GM21381 (cell line): ENCODE results near the gene TFDP1.

ENCODE experiments used
- ATAC-seq: cut with Tn5 transposase; IDR thresholded peaks from one replicate; pipeline ENCODE4 v1.9.1; 2021; ENCODE audit warnings: mild to moderate bottlenecking, moderate library complexity; ENCODE audit not compliant: unreplicated experiment

Gene TFDP1

DNA sequence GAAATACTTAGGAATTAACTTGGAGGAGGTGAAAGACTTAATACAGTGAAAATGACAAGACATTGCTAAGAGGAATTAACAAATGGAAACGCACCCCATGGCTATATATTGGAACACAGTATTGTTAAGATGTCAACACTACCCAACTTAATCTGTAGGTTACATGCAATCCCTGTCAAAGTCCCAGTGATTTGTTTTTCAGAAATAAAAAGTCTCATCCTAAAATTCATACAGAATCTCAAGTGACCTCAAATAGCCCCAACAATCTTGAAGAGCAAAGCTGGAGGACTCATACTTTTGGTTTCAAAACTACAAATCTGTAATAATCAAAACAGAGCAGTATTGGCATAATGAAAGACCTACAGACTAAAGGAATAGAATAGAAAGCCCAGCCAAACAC, 60.2 kb downstream of the TFDP1 start:
- ATAC-seq, result no peak

DNA sequence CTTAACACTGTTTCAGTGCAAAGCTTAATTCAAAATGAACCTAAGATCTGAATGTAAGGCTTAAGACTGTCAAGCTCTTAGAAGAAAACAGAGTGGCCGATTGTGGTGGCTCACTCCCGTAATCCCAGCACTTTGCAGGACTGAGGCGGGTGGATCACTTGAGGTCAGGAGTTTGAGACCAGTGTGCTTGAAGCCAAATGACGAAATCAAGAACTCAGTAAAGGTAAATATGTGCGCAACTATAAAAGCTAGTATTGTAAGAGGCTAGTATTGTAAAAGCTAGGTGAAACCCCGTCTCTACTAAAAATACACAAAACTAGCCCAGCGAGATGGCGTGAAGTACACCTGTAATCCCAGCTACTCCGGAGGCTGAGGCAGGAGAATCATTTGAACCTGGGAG, 60.8 kb downstream of the TFDP1 start:
- no peak for ATAC-seq

DNA sequence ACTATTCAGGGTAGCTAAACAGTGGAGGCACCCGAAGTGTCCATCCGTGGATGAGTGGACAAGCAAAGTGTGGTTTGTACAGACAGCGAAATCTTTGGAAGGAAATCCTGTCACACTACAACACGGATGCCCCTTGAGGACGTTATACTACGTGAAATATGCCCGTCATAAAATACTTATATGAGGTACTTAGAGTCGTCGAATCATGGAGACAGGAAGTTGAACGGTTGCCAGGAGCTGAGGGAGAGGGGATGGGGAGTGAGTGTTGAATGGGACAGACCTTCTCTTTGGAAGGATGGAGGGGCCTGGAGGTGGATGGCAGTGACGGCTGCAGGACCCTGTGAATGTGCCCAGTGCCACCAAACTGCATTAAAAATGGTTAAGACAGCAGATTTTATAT, 61.8 kb downstream of the TFDP1 start:
- ATAC-seq, result no peak

DNA sequence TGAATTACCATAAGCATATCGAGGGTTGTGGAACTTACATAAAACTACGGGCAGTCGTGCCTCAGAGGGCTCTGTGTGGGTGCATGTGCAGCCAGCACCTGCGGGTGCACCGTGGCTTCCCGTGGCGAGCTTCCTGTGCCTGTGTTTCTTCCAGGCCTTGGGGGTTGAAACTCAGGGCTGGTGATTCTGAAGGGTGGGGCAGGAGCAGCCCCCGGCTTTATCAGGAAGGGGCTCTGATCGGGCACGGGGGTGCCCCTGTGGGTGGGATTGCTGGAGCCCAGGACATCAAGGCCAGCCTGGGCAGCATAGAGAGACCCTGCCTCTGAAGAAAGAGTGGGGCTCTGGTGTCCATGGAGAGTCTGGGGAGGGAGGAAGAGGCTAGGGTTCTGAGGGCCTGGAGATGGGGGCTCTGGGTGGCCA, 62.4 kb downstream of the TFDP1 start:
- ATAC-seq, result no peak

DNA sequence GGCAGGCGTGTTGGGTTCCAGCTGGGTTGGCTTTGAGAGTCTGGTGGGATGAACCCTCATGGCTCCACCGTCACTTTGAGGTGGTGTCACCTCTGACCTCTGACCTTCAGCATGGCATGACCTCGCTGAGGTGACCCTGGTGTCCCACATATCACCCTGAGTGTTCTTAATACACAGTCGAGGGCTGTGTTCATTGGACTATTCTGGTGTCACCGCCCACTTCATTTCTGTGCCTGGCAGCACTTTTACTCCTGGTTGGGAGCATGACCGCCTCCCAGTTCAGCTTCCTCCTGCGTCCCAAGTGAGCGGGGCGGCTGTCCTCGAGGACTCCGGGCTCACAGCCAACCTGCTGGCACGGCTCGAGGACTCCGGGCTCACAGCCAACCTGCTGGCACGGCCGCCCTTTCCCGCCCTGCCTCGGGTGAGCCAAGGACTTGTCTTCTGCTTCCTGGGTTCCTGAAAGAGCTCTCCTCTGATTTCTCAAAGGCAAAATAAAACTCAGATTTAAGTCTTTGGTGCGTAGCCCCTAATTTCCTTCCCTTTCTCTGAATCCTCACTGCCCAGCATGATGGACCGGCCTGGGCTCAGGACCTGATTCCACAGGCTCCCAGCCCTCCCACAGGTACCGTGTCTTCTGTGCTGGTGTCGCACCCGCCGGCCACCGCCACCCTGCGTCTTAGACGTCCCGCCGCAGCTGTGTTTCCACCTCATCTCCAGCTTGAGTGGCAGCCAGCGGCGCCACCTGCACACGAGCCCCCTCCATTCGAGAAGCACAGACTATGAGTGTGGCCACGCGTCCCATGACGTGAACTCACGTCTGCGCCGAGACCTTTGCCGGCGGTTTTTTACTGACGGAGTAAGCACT, 63.0 kb downstream of the TFDP1 start:
- ATAC-seq, result no peak

DNA sequence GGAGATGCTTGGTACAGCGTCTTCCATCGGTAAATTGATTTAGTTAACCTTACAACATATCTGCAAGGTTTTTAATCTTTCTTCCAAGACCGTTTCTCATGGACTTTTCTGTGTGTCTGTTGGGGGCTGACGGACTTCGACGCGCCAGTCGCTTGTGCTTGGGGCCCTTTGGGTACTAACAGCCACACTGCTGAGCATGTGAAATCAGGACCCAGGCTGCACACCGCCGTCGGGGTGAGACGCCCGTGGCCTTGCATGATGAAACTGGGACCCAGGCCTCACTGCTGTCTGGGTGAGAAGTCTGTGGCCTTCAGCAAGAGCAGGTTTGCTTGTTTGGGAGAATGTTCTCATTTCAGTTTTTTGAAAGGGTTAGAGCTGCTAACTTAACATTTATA, 63.7 kb downstream of the TFDP1 start:
- no peak for ATAC-seq

DNA sequence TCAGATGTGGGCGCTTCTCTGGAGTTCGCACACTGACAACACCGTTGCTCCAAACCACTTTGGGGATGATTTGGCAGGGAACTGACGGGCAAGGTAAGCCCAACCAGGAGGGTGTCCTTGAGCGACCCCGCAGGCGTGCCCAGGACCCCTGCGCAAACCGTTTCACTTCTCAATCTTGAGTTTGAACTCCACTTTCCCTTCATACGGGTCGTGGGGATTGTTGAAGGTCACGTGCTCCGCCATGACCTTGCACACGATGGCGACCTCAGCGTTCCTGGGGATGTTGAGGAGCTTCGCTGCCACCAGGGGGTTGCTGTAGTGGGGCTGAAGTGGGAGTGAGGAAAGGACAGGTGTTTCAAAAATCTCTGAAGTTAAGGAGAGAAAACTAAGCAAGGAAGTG, 64.7 kb downstream of the TFDP1 start:
- ATAC-seq, result no peak

DNA sequence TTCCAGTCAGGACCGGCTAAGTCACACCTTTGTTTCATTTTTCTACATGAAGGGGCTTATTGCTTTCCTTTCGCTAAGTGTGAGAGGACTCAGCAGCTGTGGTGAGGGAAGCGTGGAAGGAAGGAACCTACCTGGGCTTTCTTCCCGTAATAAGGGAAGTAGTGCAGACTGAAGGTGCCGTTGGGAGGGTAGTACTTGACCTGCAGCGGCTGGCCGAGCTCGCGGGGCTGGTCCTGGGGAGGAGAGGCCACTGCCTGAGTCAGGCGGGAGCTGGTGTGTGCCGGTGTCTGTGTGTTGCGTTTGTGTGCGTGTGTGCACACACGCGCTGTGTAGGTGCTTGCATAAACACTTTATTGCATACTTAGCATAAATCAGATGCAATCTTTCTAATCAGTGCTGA, 65.7 kb downstream of the TFDP1 start:
- ATAC-seq, result no peak

DNA sequence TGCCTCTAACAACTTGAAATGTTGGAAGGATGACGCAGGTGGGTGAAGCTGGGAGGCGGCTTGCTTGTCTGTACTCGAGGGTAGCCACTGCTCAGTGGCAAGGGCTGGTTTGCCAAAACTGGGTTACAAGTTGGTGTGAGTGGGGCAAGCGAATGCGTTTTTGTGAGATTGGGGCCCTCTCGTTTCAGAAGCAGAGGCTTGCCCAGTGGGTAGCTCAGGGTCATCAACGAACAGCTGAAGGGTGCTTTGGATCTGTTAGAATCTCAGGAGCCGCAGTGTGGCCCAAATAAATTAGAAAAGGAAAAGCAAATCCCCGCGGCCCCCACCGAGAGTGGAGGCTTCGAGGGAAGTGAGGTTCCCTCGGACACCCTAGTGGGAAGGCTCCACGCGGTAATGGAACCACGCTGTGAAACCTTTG, 66.2 kb downstream of the TFDP1 start:
- ATAC-seq, result no peak

DNA sequence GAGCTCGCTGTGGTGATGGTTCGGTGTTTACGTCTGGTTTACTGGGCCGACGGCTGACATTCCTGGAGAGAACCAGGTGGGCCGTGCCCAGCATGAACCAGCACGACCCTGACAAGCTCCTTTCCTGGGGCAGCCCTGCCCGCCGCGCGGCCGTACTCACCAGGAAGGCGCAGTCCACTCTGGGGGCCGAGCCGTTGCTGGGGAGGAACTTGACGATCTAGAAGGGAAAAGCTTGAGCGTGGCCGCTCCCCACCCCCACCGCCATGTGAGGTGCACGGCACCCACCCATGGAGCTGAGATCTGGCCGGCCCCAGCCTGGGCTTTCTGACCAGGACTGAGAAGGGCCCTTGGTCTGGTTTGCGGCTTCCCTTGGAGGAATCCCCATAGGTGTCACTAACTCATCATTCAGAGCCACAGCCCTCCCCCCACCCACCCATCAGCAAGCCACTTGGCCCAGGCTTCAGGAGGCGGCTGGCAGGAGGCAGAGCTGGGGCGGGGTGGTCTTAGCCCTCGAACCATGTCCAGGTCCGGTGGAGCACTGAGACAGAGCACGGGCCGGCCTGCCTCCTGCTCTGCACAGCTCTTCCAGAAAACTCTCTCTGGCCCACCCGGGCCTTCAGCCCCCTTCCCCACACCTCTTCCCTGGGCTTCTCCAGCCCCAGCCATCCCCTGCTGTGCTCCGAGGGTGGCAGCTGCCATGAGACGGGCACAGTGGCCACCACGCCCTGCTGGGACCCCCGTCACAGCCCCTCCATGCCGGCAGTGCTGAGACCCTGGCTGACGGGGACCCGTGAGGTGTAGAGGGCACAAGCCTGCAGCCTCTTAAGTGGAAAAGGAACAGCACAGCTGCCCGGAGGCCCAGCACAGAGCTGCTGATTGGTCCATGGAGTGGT, 67.2 kb downstream of the TFDP1 start:
- no peak for ATAC-seq

DNA sequence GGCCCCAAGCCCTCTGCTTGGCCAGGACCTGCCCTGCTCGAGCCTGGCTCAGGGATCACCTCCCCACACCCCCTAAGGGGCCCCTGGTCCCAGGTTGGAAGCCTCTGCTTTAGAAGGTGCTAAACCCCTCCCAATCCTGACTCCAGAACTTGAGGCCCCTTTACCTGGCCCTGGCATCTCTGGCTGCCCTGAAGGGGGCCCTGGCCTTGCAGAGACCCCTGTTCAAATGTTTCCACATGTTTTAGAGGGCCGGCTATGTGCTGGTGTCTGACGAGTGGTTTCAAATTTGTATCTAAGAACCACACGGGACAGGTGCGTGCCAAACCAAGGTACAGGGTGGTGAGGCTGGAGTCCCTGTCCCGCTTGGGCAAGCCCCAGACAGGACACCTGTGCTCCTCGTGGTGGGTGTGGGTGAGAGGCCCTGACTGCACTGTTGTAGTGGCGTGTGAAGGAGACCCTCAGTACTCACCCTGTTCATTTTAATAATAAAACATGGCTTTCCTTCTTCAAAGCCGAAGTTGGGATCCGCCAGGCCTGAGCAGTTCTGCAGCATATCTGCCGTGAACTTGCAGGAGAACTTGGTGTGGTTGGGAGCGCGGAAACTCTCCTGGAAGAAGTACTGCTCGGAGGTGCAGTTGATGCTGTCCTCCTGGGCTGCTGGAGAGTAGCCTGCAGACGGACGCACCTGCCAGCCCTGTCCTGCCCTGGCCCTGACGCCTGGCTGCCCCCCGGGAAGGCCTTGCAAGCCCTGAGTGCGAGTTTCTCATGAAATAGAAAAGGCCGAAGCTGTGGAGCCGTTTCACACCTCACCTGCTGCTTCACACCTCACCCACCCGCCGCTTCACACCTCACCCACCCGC, 68.1 kb downstream of the TFDP1 start:
- ATAC-seq, result no peak

DNA sequence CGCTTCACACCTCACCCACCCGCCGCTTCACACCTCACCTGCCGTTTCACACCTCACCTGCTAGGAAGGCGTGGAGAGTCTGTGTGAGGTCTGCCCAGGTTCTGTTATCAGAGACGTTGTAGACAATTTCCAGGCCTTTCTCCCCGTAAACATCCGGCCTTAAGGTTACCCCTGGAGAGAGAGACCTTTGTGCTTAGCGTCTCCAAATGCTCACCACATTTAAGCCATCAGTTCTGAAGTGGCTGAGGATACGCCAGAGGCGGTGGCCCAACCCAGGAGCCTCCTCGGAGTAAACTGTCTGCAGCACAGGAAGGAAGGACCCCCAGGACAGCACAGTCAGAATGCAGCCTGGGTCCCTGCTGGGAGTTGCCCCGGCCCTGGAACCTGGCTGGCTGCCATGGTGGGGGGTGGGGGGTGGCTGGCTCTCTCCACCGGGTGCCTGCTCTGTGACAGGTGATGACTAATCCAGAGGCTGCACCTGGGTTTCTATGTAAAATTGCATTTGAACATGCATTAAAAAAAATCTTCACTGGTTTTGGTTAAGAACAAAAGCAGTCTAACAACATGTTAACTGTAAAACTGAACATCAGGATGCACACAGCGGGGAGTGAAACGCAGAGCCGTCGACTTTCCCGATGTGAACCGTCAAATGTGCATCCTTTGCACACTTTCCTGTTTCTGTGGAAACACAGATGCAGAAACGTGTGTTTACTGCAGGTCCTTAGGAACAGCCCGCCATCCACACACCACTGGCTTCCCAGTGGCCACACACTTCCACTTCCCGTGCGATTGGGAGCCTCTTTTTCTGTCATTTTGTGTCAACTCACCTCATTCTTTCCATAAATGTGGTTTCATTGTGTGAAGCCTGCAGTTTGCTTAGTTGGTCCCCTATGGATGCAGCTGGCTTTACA, 69.0 kb downstream of the TFDP1 start:
- ATAC-seq, result no peak

DNA sequence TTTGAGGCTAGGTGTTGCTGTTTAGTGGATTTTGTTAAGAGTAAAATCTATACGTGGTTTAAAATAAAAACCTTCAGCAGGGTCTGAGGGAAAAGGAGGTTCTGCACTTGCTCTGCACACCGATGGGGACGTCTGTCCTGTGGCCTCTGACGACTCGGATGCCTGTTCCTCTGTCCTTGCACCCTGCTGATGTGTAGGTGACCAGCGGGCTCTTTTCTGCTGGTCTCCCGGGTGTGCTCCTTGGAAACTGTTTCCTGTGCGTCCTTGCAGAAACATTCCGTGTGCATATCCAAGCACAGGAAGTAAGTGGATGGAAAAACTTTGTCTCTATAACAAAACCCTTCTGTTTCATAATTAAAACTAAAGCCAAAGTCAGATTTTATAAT, 69.6 kb downstream of the TFDP1 start:
- ATAC-seq, result no peak

DNA sequence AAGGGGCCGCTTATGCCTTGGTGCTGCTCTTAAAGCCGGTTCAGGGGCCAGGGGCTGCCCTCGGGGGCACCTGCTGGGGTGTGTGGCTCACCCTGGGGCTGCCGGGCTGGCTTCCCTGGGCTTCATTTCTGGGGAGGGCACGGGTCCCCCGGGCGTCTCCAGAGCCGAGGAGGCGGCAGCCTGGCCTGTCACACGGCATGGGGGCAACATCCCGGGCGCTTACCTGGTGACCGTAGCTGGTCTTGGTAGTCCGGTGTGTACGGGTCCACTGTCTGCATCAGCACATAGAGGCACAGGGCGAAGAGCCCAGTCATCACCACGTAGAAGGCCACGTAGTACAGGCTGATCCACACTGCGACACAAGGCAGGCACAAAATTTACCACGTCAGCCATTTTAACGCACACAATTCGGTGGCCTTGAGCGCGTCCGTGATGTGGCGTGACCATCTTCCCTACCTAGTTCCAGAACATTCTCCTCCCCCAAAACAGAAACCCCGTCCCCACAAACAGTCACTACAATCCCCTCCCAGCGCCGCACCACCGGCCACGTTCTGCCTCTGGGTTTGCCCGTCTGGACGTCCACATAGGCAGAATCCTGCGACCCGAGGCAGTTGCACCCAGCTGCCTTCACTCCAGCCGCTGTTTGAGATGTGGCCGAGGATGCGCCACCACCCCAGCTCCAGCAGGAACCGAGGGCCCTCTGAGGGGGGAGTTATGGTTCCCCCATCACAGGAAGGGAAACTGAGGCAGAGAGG, 70.2 kb downstream of the TFDP1 start:
- no peak for ATAC-seq

DNA sequence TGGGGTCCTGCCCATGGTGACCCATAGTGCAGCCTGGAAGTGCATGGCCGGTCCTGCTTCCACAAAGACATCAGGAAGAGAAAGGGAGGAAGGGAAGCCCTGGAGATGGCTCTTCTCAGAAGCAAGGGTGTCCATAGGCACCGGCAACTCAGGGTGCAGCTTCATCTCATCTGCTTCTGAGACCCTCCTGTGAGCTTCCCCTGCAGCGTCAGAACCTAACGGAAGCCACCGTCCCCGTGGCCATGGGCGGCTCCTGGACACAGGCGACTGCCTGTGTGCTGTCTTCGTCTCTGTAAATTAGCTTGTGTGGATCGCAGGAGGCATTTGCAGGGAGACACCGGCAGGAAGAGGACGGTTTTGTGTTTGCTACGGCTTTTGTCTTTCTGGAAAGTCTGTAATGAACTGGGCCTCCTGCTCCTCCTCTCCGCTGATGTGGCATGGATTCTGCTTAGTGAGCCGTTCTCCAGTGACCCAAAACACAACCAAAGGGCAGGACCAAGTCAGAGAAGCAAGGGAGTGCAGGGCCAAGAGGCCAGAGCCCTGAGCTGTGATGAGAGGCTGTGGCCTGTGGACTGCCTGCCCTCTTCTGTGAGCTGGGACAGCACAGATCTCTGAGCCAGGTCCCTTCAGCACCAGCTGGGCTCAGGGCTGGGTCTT, 70.9 kb downstream of the TFDP1 start:
- ATAC-seq, result no peak

DNA sequence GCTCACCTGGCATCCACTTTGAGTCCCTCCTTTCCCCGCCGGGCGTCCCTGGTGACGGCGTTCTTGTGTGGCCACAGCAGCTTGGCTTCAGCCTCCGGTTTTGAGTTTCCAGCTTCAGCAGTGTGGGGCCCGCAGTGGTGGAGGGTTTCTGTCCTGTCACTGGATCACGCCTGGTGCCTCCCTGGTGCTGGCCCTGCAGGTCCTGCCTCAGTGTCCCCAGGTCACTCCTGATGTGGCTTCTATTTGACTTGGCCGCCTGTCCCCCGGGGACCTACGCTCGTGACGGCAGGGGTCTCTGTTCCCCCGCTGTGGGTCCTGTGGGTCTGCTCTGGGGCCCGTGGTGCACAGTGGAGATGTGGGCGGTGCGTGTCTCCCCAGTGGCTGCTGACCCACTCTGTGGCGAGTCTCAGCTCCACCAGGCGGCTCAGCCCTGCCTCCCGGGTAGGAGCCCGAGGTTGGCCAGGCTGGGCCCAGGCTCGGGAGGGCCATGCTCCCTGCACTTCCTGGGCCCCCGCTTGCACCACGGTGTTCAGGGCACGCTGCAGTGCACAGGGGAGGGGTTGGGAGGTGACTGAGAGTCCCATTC, 71.5 kb downstream of the TFDP1 start:
- no peak for ATAC-seq

DNA sequence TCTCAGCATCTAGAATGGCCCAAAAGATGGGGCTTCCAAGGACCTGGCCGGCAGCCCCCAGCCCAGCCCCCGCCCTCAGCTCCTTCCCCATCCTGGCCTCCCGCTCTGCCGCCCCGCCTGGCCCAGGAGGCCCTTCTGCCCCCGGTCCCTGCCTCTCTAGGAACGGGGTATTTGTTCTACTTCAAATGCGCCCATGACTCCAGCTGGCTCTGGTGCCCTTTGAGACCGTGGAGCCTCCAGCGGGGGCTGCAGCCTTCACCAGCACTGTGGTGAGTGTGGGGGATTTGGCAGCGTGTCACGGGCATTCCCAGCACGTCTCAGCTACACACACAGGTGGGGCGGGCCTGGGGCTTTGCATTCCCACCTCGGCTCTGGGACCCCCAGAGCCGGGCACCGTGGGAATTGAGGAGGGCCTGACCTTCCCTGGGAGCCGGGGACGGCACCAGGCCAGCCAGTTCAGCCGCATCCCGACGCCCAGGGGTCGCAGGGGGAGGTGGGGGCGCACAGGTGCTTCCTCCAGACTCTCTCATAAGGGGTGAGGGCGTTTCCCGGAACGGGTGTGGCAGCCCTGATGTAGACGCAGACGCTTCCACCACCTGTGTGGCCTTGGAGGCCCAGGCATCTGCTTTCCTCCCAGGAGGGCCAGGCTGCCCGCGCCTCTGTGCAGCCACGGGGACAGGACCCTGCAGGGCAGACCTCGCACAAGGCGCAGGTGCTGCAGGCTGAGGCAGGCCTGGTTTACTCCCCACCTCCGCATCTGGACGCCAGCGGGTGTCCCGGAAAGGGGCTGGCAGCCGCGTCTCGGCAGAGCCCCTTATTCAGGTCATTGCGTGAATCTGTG, 72.5 kb downstream of the TFDP1 start:
- no peak for ATAC-seq
